HG02884 (cell line): ENCODE data around the gene KLK13.

Experiments
- ATAC-seq: cut with Tn5 transposase; IDR thresholded peaks from one replicate; pipeline ENCODE4 v1.9.1; 2021; ENCODE audit warnings: mild to moderate bottlenecking, moderate library complexity; ENCODE audit not compliant: unreplicated experiment

The KLK13 gene

DNA sequence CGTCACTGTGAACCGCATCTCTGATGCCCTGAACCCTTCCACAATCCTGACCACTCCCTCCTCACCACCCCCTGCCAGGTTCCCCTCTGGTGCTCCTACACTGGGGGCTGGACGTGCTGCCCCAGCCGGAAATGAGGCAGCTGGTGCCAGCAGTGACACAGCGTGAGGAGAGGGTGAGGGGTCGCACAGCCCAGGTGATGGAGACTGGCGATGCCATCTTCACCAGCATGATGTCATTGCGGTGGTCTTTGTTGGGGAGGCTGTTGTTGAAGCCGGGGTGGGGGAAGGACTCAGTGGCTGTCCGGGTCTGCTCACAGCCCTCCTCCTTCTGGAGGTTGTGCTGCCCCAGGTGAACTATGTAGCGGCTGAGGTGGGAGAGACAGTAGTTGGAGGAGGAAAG is 40.9 kb downstream of the KLK13 start:
- no peak for ATAC-seq

DNA sequence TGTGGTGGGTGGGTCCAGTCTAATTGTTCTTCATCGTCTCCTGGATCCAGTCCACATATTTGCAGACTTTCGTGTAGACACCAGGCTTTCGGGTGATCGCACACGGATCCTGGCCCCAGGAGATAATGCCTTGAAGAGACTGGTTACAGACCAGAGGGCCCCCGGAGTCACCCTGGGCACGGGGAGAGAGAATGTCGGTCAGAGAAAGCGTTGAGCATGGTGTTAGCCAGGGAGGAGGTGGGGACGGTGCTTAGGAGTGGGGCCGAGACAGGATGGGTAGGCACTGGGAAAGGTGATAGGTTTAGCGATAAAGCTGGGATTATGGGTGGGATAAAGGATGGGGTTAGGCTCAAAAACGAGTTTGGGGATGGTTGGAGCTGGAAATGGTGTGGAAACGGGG is 42.4 kb downstream of the KLK13 start:
- ATAC-seq = no peak

DNA sequence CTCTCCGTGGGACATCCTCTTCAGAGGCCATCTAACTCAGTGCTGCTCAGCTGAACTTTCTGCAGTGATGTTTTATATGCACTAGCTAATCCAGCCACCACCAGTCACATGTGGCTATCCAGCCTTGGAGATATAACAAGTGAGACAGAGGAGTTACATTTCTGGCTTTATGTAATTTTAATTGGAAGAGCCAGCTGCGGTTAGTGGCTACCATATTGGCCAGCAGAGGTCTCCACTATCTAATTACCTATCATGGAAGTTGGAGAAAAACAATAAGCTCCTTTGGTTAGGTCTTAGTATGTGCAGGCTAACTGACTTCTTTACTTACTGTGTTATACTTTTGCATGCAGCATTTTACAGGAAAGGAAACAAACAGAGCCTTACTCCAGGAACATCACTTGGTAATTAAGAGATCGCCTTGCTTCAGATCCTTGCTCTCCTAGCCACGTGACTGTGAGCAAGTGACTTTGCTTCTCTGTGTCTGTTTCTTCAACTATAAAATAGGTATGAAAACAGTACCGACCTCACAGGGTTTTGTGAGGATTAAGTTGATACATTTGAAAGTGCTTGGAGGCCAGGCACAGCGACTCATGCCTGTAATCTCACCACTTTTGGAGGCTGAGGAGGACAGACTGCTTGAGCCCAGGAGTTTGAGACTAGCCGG is 43.8 kb downstream of the KLK13 start:
- no peak for ATAC-seq

- no peak for ATAC-seq
Observed at GRCh38 chr19:51019544-51019925, 45.4 kb downstream of the KLK13 start, which contains the start of gene KLK10. Gene KLK10 (minus strand): TSS chr19:51019709. CDS start chr19:51019130, 579 bp downstream.

GRCh38 chr19:51018745-51019543 is 45.9 kb downstream of the KLK13 start:
- ATAC-seq = no peak

GRCh38 chr19:51016798-51017683 is 47.9 kb downstream of the KLK13 start:
- no peak for ATAC-seq

DNA sequence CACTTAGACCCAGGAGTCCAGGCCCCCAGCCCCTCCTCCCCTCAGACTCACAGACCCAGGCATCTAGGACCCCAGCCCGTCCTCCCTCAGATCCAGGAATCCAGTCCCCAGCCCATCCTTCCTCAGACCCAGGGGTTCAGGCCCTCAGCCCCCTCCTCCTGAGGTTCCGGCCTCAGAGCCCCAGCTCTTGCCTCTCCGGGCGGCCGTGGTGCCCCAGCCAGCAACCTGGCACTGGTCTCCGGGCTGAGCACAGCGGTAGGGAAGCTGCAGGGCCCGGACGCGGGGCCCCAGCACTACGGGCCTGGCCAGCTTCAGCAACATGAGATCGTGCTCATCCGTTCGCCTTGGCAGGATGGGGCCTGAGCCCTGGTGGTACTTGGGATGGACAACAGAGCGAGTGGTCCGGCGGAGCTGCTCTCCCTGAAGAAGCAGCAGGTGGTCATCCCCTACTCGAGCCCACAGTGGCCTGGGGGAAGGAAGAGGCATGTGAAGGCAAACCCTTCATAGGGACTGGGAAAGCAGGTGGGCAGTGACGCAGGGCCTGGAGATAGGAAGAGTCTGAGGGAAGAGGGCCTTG is 49.1 kb downstream of the KLK13 start:
- no peak for ATAC-seq

DNA sequence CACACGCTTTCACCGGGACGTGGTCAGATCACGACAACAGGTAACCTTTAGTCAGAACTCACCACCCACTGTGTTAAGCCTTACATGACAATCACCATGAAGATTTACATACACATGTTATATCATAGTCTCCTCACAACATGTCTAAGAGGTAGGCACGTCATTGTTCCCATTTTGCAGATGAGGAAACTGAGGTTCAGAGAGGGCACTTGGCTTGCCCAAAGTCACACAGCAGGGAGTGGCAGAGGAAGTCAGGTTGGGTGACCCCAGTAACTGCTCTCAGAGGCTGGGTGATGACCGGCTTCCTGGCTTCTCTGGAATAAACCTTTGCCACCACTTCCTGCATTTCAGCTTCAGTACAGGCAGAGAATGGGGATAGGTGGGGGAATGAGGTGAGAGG is 50.6 kb downstream of the KLK13 start:
- ATAC-seq = no peak

GRCh38 chr19:51012661-51013190 is 52.2 kb downstream of the KLK13 start:
- ATAC-seq = no peak

GRCh38 chr19:51010066-51010795 is 54.7 kb downstream of the KLK13 start:
- ATAC-seq = no peak

DNA sequence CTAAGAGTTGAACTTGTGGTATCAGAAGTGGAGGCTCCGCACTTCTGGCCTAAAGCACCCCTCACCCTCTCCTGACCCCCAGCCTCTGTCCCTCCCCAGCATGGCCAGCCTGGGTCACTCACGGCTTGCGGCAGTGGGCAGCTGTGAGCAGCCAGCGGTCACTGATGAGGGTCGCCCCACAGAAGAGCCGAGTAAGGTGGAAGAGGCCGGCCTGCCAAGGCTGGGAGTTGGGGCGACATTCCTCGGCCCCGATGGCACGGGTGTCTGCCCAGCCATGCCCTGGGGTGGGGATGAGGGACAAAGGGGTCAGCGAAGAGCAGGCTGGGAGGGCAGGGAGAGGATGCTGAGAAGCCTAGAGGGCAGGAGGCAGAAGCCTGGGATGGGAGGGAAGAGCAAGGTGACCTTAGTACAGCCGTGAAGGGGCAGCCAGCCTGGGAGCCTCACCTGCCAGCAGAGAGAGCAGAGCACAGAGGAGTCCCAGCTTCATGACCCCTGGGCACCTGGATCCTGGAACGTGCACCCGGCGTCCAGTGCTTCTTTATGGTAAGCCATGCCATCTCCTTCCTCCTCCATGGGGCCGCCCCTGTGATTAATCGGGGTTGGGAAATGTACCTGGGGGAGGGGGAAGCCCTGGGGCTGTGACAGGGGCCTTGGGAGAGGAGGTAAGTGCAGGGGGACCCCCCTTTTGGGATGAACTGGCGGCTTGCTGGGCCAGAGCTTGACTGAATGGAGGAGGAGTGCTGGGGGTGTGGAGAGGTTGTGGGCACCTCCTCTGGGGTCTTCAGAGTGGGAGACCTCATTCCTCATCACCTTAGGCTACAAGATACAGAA is 55.6 kb downstream of the KLK13 start:
- no peak for ATAC-seq

DNA sequence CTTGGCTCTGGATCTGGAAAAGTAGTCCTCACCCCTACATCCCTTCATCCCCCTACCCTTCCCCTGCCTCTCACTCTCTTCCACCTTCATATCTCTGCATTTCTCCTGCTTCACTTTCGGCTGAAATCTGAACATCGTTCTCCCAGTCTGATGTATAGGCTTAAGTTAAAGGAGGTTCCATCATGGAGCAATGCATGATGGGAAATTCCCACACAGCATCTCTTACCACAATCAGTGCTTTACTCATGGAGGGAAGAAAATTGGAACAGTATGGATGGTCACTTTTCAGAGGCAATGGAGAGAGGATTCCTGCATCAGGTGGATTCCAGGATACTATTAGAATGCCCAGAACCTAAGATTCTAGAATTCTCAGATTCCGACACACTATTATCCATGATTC is 57.4 kb downstream of the KLK13 start:
- no peak for ATAC-seq

- no peak for ATAC-seq
Observed at GRCh38 chr19:51006406-51006805, 58.5 kb downstream of the KLK13 start.
